Mucosa of descending colon (tissue), 3 donors: Measurements from ENCODE around the gene NCDN. TPM values are rescaled to one million over a fixed set of nuclear protein-coding genes. Genes with fewer than 3 reads are reported as not detected.

Experiments
- ATAC-seq: fragments of 200-7000 bp; cut with Tn5 transposase; one replicate; pipeline ENCODE4 v1.9.1; 2020; ENCODE audit warnings: mild to moderate bottlenecking, moderate library complexity
- DNase-seq, 3 donors: peaks; one replicate each; pipeline ENCODE4 v3.0.0-alpha.2; 2020
- H3K36me3 ChIP-seq: fragments of 200-600 bp; one replicate; pipeline ENCODE4 v1.8.0; 2021; ENCODE audit warnings: low read depth, mild to moderate bottlenecking
- H3K4me1 ChIP-seq: fragments of 200-600 bp; one replicate; pipeline ENCODE4 v1.8.0; 2021; ENCODE audit warnings: low read depth, mild to moderate bottlenecking
- H3K4me3 ChIP-seq: fragments of 200-600 bp; one replicate; pipeline ENCODE4 v1.8.0; 2021; ENCODE audit warnings: mild to moderate bottlenecking
- H3K9me3 ChIP-seq: fragments of 200-600 bp; one replicate; pipeline ENCODE4 v1.8.0; 2021; ENCODE audit warnings: mild to moderate bottlenecking
- CTCF ChIP-seq: fragments of 200-600 bp; IDR thresholded peaks from one replicate; pipeline ENCODE4 v1.8.0; 2022; ENCODE audit warnings: antibody characterized with exemption, mild to moderate bottlenecking
- intact Hi-C, 2 donors: fragments of 100-400 bp; cut with DNase I in 1 of 2; cut with micrococcal nuclease in 1 of 2; formaldehyde crosslinking; loops; one replicate each; pipeline versions ENCODE4 v1.11.0 to v1.11.1; 2022; cut with DNase I, micrococcal nuclease
- total RNA-seq, 3 donors: library from RNA; stranded (reverse); fragmentation: NEBNext Ultra II Directional in 2 of 3; extraction: Animal tissue kit (Norgen Biotek cat#: 25700) in 2 of 3; gene quantifications; one replicate each; pipeline versions ENCODE4 v1.2.1 to v1.2.4, GENCODE V29; 2021 to 2023
- donor health status: DM: no; HTN: no; CAD: no; lungs with moderate emphysema.
- donor health status: DM: no; HTN: no; CAD: no.
- donor health status: DM: no; HTN: yes; CAD: no.

Gene NCDN
- total RNA-seq, 3 donors from 2014 or later = 6.7 to 30.4 (median 11.2) TPM

DNA sequence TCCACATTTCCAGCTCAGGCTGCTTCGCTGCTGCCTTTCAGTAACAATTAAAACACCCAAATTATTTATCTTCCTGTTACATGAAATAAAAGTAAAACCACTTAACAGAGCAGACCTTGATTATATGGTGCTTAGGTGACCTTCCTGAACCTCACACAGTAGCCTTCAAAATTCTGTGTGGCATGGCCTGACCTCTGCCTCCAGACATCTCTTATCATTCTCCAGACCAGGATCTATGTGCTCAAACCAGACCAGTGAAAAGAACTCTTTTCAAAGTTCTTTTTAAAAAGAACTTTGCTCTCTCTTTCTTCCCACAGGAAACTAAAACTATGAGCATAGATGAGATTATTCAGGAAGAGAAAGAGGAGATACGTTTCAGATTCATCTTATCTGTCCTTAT is 38.2 kb upstream of the NCDN start:
- Histone ChIP-seq H3K36me3 (no peaks in the 10 kb centered on the region), H3K4me3 (no peak overlapping the region), H3K4me1 (no peaks in the 10 kb centered on the region), H3K9me3 (peaks cover 6% of the 10 kb centered on the region)
- DNase-seq (no peak), ATAC-seq (no peak)
- TF ChIP-seq CTCF = no peak
- intact Hi-C loops = no loop called here

DNA sequence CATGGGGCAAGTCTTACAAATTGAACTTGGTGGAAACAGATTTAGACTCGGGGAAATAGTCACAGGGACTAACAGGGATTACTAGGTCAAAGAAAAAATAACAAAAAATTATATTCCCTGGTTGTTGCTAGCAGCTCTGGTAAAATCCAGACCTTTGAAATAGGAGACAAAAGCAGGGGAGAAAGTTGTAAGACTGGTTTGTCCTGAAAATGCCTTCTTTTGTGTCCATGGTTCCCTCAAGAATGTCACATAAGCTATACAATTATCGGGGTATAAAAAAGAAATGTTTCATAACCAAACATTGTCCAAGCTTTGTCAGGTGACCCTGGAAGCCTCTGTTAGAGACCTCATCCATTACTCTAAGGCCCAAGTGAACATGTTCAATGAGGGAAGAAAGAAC is 33.5 kb upstream of the NCDN start:
- Histone ChIP-seq H3K4me1 (no peaks in the 10 kb centered on the region), H3K9me3 (no peaks in the 10 kb centered on the region), H3K36me3 (no peaks in the 10 kb centered on the region), H3K4me3 (no peak overlapping the region)
- intact Hi-C loops = no loop called here
- TF ChIP-seq CTCF = no peak
- ATAC-seq = no peak
- DNase-seq = no peak

- H3K9me3 ChIP-seq = no peaks in the 10 kb centered on the region
- ATAC-seq (no peak), DNase-seq (no peak)
- intact Hi-C loops = no loop called here
- TF ChIP-seq CTCF = no peak
- H3K4me3 ChIP-seq = no peak overlapping the region
- H3K4me1 ChIP-seq = no peaks in the 10 kb centered on the region
- no peaks in the 10 kb centered on the region for H3K36me3 ChIP-seq
Measured at GRCh38 chr1:35530168-35530567, 27.4 kb upstream of the NCDN start.

- ATAC-seq (no peak), DNase-seq (no peak)
- no peak overlapping the region for H3K4me3 ChIP-seq
- H3K4me1 ChIP-seq = no peaks in the 10 kb centered on the region
- no peak for TF ChIP-seq CTCF
- H3K9me3 ChIP-seq = no peaks in the 10 kb centered on the region
- H3K36me3 ChIP-seq = no peaks in the 10 kb centered on the region
- intact Hi-C loops = no loop called here
Measured at GRCh38 chr1:35530946-35531345, 26.7 kb upstream of the NCDN start.

DNA sequence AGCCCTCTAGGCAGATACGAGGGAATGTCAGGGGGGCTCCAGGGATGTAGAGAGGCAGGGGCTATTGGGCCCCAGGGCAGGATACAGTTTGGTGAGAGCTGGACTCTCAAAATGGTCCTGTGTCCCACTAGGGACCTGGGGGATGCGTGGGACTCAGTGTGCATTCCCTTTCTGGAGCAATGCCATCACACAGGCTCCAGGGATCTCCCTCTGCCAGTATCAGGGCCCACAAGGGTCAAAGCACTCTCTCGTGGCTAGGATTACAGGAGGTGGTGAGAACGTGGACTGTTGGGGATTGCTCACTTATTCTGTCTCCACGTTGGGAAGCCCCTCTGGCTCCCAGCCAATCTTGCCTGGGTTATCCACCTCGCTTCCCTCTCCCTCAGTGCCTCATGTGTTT is 26.2 kb upstream of the NCDN start:
- intact Hi-C loops = no loop called here
- no peaks in the 10 kb centered on the region for H3K4me1 ChIP-seq
- DNase-seq (no peak), ATAC-seq (no peak)
- no peaks in the 10 kb centered on the region for H3K36me3 ChIP-seq
- no peak for TF ChIP-seq CTCF
- H3K4me3 ChIP-seq = no peak overlapping the region
- no peaks in the 10 kb centered on the region for H3K9me3 ChIP-seq

DNA sequence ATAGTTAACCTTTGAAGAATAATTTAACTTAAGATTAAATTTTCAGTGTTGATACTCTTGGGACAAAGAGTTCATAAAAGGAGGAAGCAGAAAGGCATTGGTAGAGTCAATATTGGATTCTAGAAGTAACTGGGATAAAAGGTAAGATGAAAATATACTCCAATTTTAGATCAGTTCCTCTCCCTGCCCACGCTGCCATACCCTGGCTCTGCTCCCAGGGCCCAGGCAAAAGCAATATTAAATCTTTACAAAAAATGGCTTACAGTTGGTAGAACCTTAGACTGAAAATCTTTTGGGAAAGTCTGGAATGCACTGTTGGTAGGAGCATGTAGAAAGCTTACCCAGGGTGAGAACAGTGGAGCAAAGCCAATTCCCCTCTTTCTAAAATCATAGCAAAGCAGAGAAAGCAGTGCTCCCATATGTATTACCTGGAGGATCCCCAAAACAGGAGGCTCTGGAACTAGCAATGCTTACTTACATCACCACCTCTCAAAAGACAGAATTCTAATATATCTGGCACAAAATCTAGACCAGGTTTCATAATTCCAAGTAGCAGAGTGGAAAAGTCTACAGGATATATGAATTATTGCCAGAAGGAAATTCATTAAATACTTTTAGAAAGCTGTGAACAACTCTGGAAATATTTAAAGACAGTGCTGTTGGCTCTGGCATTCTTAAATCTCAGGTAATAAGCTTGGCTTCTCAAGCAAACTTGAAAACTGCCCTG is 24.9 kb upstream of the NCDN start:
- DNase-seq (no peak), ATAC-seq (no peak)
- intact Hi-C loops = no loop called here
- TF ChIP-seq CTCF = no peak
- H3K36me3 ChIP-seq = no peaks in the 10 kb centered on the region
- no peaks in the 10 kb centered on the region for H3K4me1 ChIP-seq
- H3K9me3 ChIP-seq = no peaks in the 10 kb centered on the region
- no peak overlapping the region for H3K4me3 ChIP-seq
